ENCODE data around the gene WIPF3. TPM values are rescaled to one million over a fixed set of nuclear protein-coding genes. Genes with fewer than 3 reads are reported as not detected.

Gene WIPF3
- total RNA-seq, 1 donor from 2014 or later, result not detected

DNA sequence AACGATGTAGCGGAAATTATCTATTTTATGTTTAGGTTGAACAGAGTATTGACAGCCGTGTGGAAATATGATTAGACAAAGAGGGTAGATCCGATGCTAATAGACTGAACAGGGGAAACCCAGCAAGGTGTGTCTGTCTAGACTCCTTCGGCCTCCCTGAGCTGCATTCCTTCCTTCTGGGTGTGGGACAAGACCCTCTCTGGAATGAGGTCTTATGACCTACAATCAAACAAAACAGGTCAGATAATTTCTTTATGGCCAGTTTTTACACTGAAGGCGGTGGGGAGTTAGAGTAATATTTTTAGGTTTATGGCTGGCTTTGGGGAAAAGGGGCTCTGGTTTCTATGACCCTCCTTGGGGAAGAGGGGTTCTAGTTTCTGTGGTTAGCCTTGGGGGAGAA, 41.2 kb downstream of the WIPF3 start:
- H3K4me3 Mint-ChIP-seq (ENCODE audit: unreplicated experiment), result no peak overlapping the region
- H3K4me1 Mint-ChIP-seq (ENCODE audit: unreplicated experiment), result no peaks in the 10 kb centered on the region
- H3K27me3 Mint-ChIP-seq (ENCODE audit: unreplicated experiment), result peaks cover 73% of the 10 kb centered on the region
- no peak for DNase-seq (ENCODE audit: extremely low spot score, unreplicated experiment)
- H3K36me3 Mint-ChIP-seq (ENCODE audit: unreplicated experiment), result no peaks in the 10 kb centered on the region
- H3K9me3 Mint-ChIP-seq (ENCODE audit: unreplicated experiment), result no peaks in the 10 kb centered on the region
- no peak for TF ChIP-seq CTCF (IDR thresholded peaks at IDR 0.05)
- no peak overlapping the region for H3K27ac Mint-ChIP-seq (ENCODE audit: unreplicated experiment)

DNA sequence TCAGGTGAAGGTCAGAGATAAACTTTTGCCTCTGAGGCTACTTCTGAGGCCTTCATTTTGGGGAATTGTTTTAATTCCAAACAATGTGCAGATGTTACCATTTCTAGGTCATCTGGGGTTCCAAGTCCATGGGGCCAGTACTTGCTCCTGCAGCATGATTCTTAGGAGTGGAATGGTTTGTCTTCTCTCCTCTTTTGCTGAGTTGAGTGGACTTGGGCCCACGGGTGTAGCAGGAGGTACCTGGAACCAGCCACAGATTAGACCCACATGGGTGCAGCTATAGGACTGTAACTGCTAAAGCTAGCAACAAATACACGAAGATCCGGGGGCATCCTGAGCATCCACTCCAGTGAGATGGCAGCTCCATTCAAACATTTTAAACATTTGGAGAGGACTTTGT, 41.6 kb downstream of the WIPF3 start:
- DNase-seq (ENCODE audit: extremely low spot score, unreplicated experiment), result no peak
- TF ChIP-seq CTCF (IDR thresholded peaks at IDR 0.05), result no peak
- Mint-ChIP-seq H3K4me3 (ENCODE audit: unreplicated experiment) (no peak overlapping the region), H3K27ac (ENCODE audit: unreplicated experiment) (no peak overlapping the region), H3K36me3 (ENCODE audit: unreplicated experiment) (no peaks in the 10 kb centered on the region), H3K4me1 (ENCODE audit: unreplicated experiment) (no peaks in the 10 kb centered on the region), H3K9me3 (ENCODE audit: unreplicated experiment) (no peaks in the 10 kb centered on the region), H3K27me3 (ENCODE audit: unreplicated experiment) (peaks cover 71% of the 10 kb centered on the region)

DNA sequence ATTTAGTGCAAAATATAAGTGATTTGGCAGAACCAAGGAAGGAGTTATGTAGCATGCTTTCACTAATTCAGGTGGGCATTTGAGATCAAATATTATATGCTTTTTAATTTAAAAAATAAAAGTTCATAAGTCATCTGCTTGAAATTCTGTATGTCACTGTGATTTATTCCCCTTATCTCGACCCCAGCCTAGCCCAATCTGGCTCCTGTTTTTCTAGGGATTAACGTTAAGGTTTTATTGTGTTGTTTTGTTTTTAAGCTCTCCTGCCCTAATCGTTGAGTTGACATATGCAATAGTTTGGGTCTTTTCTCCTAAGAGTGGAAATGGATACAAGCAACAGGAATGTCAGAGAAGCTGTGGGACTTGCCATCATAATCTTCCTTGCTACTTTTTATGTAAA, 42.6 kb downstream of the WIPF3 start:
- H3K27ac Mint-ChIP-seq (ENCODE audit: unreplicated experiment), result no peak overlapping the region
- H3K4me1 Mint-ChIP-seq (ENCODE audit: unreplicated experiment), result no peaks in the 10 kb centered on the region
- H3K4me3 Mint-ChIP-seq (ENCODE audit: unreplicated experiment), result no peak overlapping the region
- no peak for TF ChIP-seq CTCF (IDR thresholded peaks at IDR 0.05)
- H3K9me3 Mint-ChIP-seq (ENCODE audit: unreplicated experiment), result no peaks in the 10 kb centered on the region
- DNase-seq (ENCODE audit: extremely low spot score, unreplicated experiment), result no peak
- no peaks in the 10 kb centered on the region for H3K36me3 Mint-ChIP-seq (ENCODE audit: unreplicated experiment)
- H3K27me3 Mint-ChIP-seq (ENCODE audit: unreplicated experiment), result peaks cover 70% of the 10 kb centered on the region

DNA sequence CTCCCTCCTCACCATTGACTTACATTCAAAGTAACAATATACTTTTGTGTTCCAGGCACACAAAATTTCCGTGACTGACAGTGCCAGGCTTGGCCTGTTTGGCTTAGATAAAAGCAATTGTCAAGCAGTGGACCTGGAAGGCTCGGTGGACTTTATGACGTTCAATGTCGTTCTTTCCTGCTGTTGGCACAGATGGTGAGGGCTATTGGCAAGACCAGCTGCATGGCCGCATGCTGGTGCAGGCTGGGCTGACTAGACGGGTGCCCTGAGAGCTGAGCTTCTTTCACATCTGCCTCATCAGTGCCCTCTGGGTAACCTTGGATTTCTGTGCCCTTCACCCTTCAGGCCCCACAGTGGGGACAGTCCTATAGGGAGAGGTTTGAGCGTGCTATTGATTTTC, 45.2 kb downstream of the WIPF3 start:
- Mint-ChIP-seq H3K9me3 (ENCODE audit: unreplicated experiment) (no peaks in the 10 kb centered on the region), H3K27me3 (ENCODE audit: unreplicated experiment) (peaks cover 68% of the 10 kb centered on the region), H3K36me3 (ENCODE audit: unreplicated experiment) (no peaks in the 10 kb centered on the region), H3K4me3 (ENCODE audit: unreplicated experiment) (no peak overlapping the region), H3K4me1 (ENCODE audit: unreplicated experiment) (no peaks in the 10 kb centered on the region), H3K27ac (ENCODE audit: unreplicated experiment) (no peak overlapping the region)
- DNase-seq (ENCODE audit: extremely low spot score, unreplicated experiment), result no peak
- TF ChIP-seq CTCF (IDR thresholded peaks at IDR 0.05), result no peak

GRCh38 chr7:29852457-29852856, 46.1 kb downstream of the WIPF3 start:
- Mint-ChIP-seq H3K4me1 (ENCODE audit: unreplicated experiment) (no peaks in the 10 kb centered on the region), H3K9me3 (ENCODE audit: unreplicated experiment) (no peaks in the 10 kb centered on the region), H3K27ac (ENCODE audit: unreplicated experiment) (no peak overlapping the region), H3K4me3 (ENCODE audit: unreplicated experiment) (no peak overlapping the region), H3K36me3 (ENCODE audit: unreplicated experiment) (no peaks in the 10 kb centered on the region), H3K27me3 (ENCODE audit: unreplicated experiment) (peaks cover 66% of the 10 kb centered on the region)
- TF ChIP-seq CTCF (IDR thresholded peaks at IDR 0.05), result no peak
- no peak for DNase-seq (ENCODE audit: extremely low spot score, unreplicated experiment)
